OCI-LY1 (cell line): ENCODE results near the gene EVI2A.
A peak's percentile ranks its signal among the peaks of the same experiment; 100 is the strongest.

ENCODE experiments used
- H2AFZ ChIP-seq: fragments of 200-600 bp; sonication (generic), shearing (Covaris generic); 2 replicates; pipeline ENCODE4 v1.6.0; 2014; ENCODE audit warnings: antibody characterized with exemption, mild to moderate bottlenecking, low read length
- H3F3A ChIP-seq: fragments of 200-600 bp; sonication (generic), shearing (Covaris generic); 2 replicates; pipeline ENCODE4 v1.6.0; 2014; ENCODE audit warnings: mild to moderate bottlenecking, antibody characterized with exemption, low read length, moderate library complexity; ENCODE audit not compliant: insufficient read depth
- H3K27ac ChIP-seq: fragments of 200-600 bp; sonication (generic); 2 replicates; pipeline ENCODE4 v1.5.1; 2014; ENCODE audit warnings: low read length, mixed run types, mild to moderate bottlenecking, low read depth; ENCODE audit not compliant: poor library complexity, severe bottlenecking
- H3K27me3 ChIP-seq: fragments of 200-600 bp; sonication (generic); 2 replicates; pipeline ENCODE4 v1.6.0; 2014; ENCODE audit warnings: antibody characterized with exemption, mild to moderate bottlenecking, low read length, moderate library complexity; ENCODE audit not compliant: insufficient read depth
- H3K36me3 ChIP-seq: fragments of 200-600 bp; sonication (generic); 2 replicates; pipeline ENCODE4 v1.6.1; 2014; ENCODE audit warnings: mild to moderate bottlenecking, antibody characterized with exemption, low read length, moderate library complexity, mixed read lengths; ENCODE audit not compliant: insufficient read depth
- H3K4me1 ChIP-seq: fragments of 200-600 bp; sonication (generic); 2 replicates; pipeline ENCODE4 v1.5.1; 2014; ENCODE audit warnings: mild to moderate bottlenecking, low read length, moderate library complexity; ENCODE audit not compliant: insufficient read depth, severe bottlenecking
- H3K4me2 ChIP-seq: fragments of 200-600 bp; sonication (generic), shearing (Covaris generic); 2 replicates; pipeline ENCODE4 v1.6.1; 2014; ENCODE audit warnings: low read length
- H3K4me3 ChIP-seq: fragments of 200-600 bp; sonication (generic); 2 replicates; pipeline ENCODE4 v1.5.1; 2014; ENCODE audit warnings: low read length, low read depth, mild to moderate bottlenecking, mixed read lengths; ENCODE audit not compliant: poor library complexity, severe bottlenecking
- H3K79me2 ChIP-seq: fragments of 200-600 bp; shearing (Covaris generic); 2 replicates; pipeline ENCODE4 v1.6.1; 2016; ENCODE audit warnings: mixed run types, low read length, mixed read lengths; ENCODE audit not compliant: insufficient read depth
- H3K9ac ChIP-seq: fragments of 200-600 bp; sonication (generic), shearing (Covaris generic); 2 replicates; pipeline ENCODE4 v1.6.1; 2014; ENCODE audit warnings: mild to moderate bottlenecking, low read length, mixed read lengths
- H3K9me2 ChIP-seq: fragments of 200-600 bp; sonication (generic), shearing (Covaris generic); 2 replicates; pipeline ENCODE4 v1.6.1; 2014; ENCODE audit warnings: low read depth, mild to moderate bottlenecking, low read length, mixed read lengths
- H3K9me3 ChIP-seq: fragments of 200-600 bp; shearing (Covaris generic); 2 replicates; pipeline ENCODE4 v1.6.1; 2014; ENCODE audit warnings: low read length, mixed read lengths
- H4K20me1 ChIP-seq: fragments of 200-600 bp; sonication (generic), shearing (Covaris generic); 2 replicates; pipeline ENCODE4 v1.6.0; 2016; ENCODE audit warnings: mild to moderate bottlenecking, low read length; ENCODE audit not compliant: insufficient read depth
- EZH2 ChIP-seq: fragments of 200-600 bp; sonication (generic), shearing (Covaris generic); IDR thresholded peaks from 2 replicates; pipeline ENCODE4 v1.8.0; 2017; ENCODE audit warnings: borderline replicate concordance, mixed run types, mild to moderate bottlenecking, antibody characterized with exemption, low read length, moderate library complexity, mixed read lengths
- TF ChIP-seq, protein P1 (sequence below): fragments of 200-600 bp; sonication (generic), shearing (Covaris generic); IDR thresholded peaks from 2 replicates; pipeline ENCODE4 v1.5.1; 2017; ENCODE audit warnings: mild to moderate bottlenecking, antibody characterized with exemption, low read length, moderate library complexity, mixed read lengths

Gene EVI2A

DNA sequence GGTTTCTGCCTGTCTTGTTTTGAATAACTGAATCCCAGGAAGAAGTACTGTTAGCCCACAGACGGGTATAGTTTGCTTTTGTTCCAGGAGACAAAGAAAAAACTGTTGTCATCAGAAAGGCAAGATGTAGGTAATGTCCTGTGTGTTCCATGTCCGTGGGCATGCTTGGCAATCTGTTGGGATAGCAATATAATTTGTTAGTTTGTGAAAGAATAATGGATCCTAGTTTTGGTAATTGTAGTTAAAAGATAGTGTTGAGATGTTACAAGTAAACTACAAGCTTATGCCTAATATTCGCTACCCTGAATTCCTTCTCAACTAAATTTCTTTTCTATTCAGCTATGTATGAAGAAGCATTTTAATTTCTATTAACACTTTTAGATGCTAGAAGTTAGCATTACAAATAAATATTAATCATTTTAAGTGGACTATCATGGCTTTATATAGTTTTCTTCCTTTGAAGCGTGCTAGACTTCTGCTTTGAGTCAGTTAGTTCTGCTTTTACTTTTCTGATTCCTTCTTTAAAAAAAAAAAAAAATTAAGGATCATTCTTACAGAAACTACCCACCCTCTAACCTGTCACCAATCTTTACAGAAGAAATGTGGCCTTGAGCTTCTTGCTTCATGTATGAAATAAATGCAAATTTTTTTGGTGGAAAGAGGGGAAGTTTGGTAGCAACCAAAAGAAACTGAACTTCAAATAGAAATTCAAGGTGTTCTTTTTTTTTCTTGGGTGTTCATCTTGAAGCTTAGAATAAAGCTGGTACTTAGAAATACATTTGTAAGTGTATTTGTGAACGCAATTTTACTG is 2.4 kb downstream of the EVI2A start:
- no peaks in the 10 kb centered on the region for H3K9me3 ChIP-seq
- H3K4me1 ChIP-seq: peaks cover 64% of the 10 kb centered on the region
- H3F3A ChIP-seq: peaks cover 8% of the 10 kb centered on the region
- no peaks in the 10 kb centered on the region for H3K9me2 ChIP-seq
- peaks cover 34% of the 10 kb centered on the region for H3K36me3 ChIP-seq
- peak overlapping the region; percentile 82 for H3K9ac ChIP-seq
- no peaks in the 10 kb centered on the region for H3K27me3 ChIP-seq
- H3K4me3 ChIP-seq: peak overlapping the region; percentile 89
- H3K79me2 ChIP-seq: peaks cover 48% of the 10 kb centered on the region
- H3K4me2 ChIP-seq: peak overlapping the region; percentile 72
- H2AFZ ChIP-seq: no peak overlapping the region
- H4K20me1 ChIP-seq: no peaks in the 10 kb centered on the region
- peak overlapping the region; percentile 98 for H3K27ac ChIP-seq
- TF ChIP-seq, protein P1, sequence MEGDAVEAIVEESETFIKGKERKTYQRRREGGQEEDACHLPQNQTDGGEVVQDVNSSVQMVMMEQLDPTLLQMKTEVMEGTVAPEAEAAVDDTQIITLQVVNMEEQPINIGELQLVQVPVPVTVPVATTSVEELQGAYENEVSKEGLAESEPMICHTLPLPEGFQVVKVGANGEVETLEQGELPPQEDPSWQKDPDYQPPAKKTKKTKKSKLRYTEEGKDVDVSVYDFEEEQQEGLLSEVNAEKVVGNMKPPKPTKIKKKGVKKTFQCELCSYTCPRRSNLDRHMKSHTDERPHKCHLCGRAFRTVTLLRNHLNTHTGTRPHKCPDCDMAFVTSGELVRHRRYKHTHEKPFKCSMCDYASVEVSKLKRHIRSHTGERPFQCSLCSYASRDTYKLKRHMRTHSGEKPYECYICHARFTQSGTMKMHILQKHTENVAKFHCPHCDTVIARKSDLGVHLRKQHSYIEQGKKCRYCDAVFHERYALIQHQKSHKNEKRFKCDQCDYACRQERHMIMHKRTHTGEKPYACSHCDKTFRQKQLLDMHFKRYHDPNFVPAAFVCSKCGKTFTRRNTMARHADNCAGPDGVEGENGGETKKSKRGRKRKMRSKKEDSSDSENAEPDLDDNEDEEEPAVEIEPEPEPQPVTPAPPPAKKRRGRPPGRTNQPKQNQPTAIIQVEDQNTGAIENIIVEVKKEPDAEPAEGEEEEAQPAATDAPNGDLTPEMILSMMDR: no peak
- TF ChIP-seq EZH2: no peak

DNA sequence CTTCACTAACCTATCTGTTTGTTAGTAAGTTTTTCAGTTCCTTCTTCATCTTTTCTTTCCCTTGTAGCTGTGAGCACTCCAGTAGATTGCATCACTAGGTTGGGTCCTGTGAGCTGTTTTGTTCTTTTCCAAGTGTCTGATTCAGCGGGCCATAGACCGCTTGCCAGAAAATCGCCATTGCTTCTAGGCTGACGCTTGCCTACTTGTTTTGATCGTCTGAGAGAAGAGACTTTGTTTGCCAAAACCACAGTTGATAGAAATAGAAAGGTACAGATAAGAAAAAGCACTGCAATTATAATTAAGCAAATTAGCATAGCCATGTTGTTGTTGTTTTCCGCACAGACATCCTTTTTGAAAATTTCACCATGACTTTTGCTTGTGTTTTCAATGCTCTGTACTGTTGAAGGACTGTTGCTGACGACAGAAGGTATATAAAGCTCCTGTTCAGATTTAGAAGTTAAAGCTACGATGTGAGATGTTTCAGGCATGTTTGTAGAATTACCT is 3.1 kb downstream of the EVI2A start:
- Histone ChIP-seq H3K36me3 (peaks cover 34% of the 10 kb centered on the region), H3K4me2 (peak overlapping the region; percentile 72), H2AFZ (no peak overlapping the region), H3K9ac (peak overlapping the region; percentile 82), H3K79me2 (peaks cover 48% of the 10 kb centered on the region), H3F3A (peaks cover 10% of the 10 kb centered on the region), H3K27ac (peak overlapping the region; percentile 98), H3K9me3 (no peaks in the 10 kb centered on the region), H3K4me1 (peaks cover 71% of the 10 kb centered on the region), H3K4me3 (peak overlapping the region; percentile 89), H3K27me3 (no peaks in the 10 kb centered on the region), H3K9me2 (no peaks in the 10 kb centered on the region), H4K20me1 (no peaks in the 10 kb centered on the region)
- TF ChIP-seq EZH2: no peak
- TF ChIP-seq, protein P1: no peak

DNA sequence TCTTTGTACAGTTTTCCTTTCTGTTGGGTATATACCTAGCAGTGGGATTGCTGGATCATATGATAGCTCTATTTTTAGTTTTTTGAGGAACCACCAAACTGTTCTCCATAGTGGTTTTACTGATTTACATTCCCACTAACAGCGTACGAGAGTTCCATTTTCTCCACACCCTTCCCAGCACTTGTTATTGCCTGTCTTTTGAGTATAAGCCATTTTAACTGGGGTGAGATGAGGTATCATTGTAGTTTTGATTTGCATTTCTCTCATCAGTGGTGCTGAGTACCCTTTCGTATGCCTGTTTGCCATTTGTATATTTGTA is 6.7 kb downstream of the EVI2A start:
- peaks cover 9% of the 10 kb centered on the region for H3F3A ChIP-seq
- no peaks in the 10 kb centered on the region for H3K9me3 ChIP-seq
- peaks cover 88% of the 10 kb centered on the region for H3K4me1 ChIP-seq
- H3K27ac ChIP-seq: peak overlapping the region; percentile 98
- no peaks in the 10 kb centered on the region for H3K9me2 ChIP-seq
- H3K9ac ChIP-seq: no peak overlapping the region
- H3K27me3 ChIP-seq: no peaks in the 10 kb centered on the region
- H2AFZ ChIP-seq: no peak overlapping the region
- peaks cover 50% of the 10 kb centered on the region for H3K79me2 ChIP-seq
- peak overlapping the region; percentile 58 for H3K4me3 ChIP-seq
- TF ChIP-seq, protein P1: no peak
- TF ChIP-seq EZH2: no peak
- H3K4me2 ChIP-seq: no peak overlapping the region
- peaks cover 23% of the 10 kb centered on the region for H3K36me3 ChIP-seq
- no peaks in the 10 kb centered on the region for H4K20me1 ChIP-seq
